HEK293 (cell line): ENCODE results near the gene MYOM3.

ENCODE experiments used
- KLF1 ChIP-seq: fragments of 450-650 bp; formaldehyde crosslinking; IDR thresholded peaks from 2 replicates; pipeline ENCODE4 v1.5.1; 2016; ENCODE audit warnings: missing biosample characterization, missing genetic modification characterization
- YY1 ChIP-seq: fragments of 450-650 bp; formaldehyde crosslinking; IDR thresholded peaks from 2 replicates; pipeline ENCODE4 v1.5.1; 2018; ENCODE audit warnings: missing biosample characterization, missing genetic modification characterization
- ZNF239 ChIP-seq: fragments of 450-650 bp; formaldehyde crosslinking; IDR thresholded peaks from 2 replicates; pipeline ENCODE4 v1.5.1; 2016; ENCODE audit warnings: missing biosample characterization, missing genetic modification characterization
- ZNF426 ChIP-seq: fragments of 450-650 bp; formaldehyde crosslinking; IDR thresholded peaks from 2 replicates; pipeline ENCODE4 v1.5.1; 2017; ENCODE audit warnings: missing biosample characterization, missing genetic modification characterization, mild to moderate bottlenecking, inconsistent platforms, moderate library complexity
- ZNF561 ChIP-seq: fragments of 450-650 bp; IDR thresholded peaks from 2 replicates; pipeline ENCODE4 v1.5.1; 2018; ENCODE audit warnings: missing biosample characterization, missing genetic modification characterization, borderline replicate concordance
- ZNF677 ChIP-seq: fragments of 450-650 bp; IDR thresholded peaks from 2 replicates; pipeline ENCODE4 v1.5.0; 2018; ENCODE audit warnings: missing biosample characterization, mild to moderate bottlenecking, missing genetic modification characterization, moderate library complexity
- ZNF747 ChIP-seq: fragments of 450-650 bp; formaldehyde crosslinking; IDR thresholded peaks from 2 replicates; pipeline ENCODE4 v1.5.1; 2016; ENCODE audit warnings: missing biosample characterization, missing genetic modification characterization
- ZSCAN23 ChIP-seq: fragments of 450-650 bp; formaldehyde crosslinking; IDR thresholded peaks from 2 replicates; pipeline ENCODE4 v1.5.1; 2016; ENCODE audit warnings: missing biosample characterization, missing genetic modification characterization
- TF ChIP-seq, protein P1 (sequence below): fragments of 450-650 bp; formaldehyde crosslinking; IDR thresholded peaks from 2 replicates; pipeline ENCODE4 v1.5.1; 2016; ENCODE audit warnings: missing biosample characterization, missing genetic modification characterization
- TF ChIP-seq, protein P2 (sequence below): fragments of 450-650 bp; formaldehyde crosslinking; IDR thresholded peaks from 2 replicates; pipeline ENCODE4 v1.5.1; 2016; ENCODE audit warnings: missing biosample characterization, missing genetic modification characterization

DNA sequence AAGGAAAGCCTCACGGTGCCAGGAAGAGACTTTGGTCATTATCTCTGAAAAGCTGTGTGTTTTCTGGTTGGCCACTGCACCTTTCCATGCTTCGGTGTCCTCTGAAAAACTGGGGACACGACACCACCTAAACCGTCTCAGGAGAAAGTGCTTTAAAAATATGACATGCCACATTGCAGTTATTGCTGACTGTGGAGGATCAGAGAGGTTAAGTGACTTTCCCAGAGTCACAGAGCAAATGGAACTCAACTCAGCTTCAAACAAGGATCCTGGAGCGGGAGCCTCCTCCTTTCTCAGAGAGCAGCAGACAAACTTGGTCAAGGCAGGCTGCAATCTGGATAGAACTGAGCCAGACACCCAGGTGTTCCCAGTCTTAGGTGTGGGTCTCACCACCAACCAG, 13.8 kb downstream of the MYOM3 start:
- no peak for TF ChIP-seq ZSCAN23
- TF ChIP-seq ZNF239 (tag by site-specific recombination), result no peak
- TF ChIP-seq ZNF561 (tag by site-specific recombination), result no peak
- TF ChIP-seq, protein P1, sequence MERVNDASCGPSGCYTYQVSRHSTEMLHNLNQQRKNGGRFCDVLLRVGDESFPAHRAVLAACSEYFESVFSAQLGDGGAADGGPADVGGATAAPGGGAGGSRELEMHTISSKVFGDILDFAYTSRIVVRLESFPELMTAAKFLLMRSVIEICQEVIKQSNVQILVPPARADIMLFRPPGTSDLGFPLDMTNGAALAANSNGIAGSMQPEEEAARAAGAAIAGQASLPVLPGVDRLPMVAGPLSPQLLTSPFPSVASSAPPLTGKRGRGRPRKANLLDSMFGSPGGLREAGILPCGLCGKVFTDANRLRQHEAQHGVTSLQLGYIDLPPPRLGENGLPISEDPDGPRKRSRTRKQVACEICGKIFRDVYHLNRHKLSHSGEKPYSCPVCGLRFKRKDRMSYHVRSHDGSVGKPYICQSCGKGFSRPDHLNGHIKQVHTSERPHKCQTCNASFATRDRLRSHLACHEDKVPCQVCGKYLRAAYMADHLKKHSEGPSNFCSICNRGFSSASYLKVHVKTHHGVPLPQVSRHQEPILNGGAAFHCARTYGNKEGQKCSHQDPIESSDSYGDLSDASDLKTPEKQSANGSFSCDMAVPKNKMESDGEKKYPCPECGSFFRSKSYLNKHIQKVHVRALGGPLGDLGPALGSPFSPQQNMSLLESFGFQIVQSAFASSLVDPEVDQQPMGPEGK, result no peak
- TF ChIP-seq, protein P2, sequence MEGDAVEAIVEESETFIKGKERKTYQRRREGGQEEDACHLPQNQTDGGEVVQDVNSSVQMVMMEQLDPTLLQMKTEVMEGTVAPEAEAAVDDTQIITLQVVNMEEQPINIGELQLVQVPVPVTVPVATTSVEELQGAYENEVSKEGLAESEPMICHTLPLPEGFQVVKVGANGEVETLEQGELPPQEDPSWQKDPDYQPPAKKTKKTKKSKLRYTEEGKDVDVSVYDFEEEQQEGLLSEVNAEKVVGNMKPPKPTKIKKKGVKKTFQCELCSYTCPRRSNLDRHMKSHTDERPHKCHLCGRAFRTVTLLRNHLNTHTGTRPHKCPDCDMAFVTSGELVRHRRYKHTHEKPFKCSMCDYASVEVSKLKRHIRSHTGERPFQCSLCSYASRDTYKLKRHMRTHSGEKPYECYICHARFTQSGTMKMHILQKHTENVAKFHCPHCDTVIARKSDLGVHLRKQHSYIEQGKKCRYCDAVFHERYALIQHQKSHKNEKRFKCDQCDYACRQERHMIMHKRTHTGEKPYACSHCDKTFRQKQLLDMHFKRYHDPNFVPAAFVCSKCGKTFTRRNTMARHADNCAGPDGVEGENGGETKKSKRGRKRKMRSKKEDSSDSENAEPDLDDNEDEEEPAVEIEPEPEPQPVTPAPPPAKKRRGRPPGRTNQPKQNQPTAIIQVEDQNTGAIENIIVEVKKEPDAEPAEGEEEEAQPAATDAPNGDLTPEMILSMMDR (tag by site-specific recombination), result no peak
- no peak for TF ChIP-seq YY1 (tag by site-specific recombination)
- TF ChIP-seq ZNF426 (tag by site-specific recombination), result no peak
- TF ChIP-seq KLF1 (tag by site-specific recombination), result no peak
- TF ChIP-seq ZNF677, result no peak
- TF ChIP-seq ZNF747, result no peak
